ENCODE data around the gene PANK4. TPM values are rescaled to one million over a fixed set of nuclear protein-coding genes. Genes with fewer than 3 reads are reported as not detected.

PANK4 gene
- total RNA-seq, 4 donors from 2014 or later = 43.4 to 82.5 (median 70.5) TPM

GRCh38 chr1:2466270-2466665 is 60.1 kb downstream of the PANK4 start:
- H3K27ac ChIP-seq = no peak overlapping the region
- TF ChIP-seq POLR2A (IDR thresholded peaks at IDR 0.05) (no peak), CTCF (IDR thresholded peaks at IDR 0.05) (no peak)
- no peaks in the 10 kb centered on the region for H3K36me3 ChIP-seq
- no peak overlapping the region for H3K4me3 ChIP-seq
- H3K4me1 ChIP-seq = peaks cover 0 to 13% (median 4%) of the 10 kb centered on the region in 4 donors
- no peak for DNase-seq
- no peaks in the 10 kb centered on the region for H3K9me3 ChIP-seq
- H3K27me3 ChIP-seq = no peaks in the 10 kb centered on the region

GRCh38 chr1:2465371-2466269 is 60.8 kb downstream of the PANK4 start:
- no peaks in the 10 kb centered on the region for H3K9me3 ChIP-seq
- no peak overlapping the region for H3K4me3 ChIP-seq
- H3K27ac ChIP-seq = no peak overlapping the region
- H3K27me3 ChIP-seq = no peaks in the 10 kb centered on the region
- H3K4me1 ChIP-seq = peaks cover 0 to 13% (median 4%) of the 10 kb centered on the region in 4 donors
- no peak for TF ChIP-seq POLR2A (IDR thresholded peaks at IDR 0.05)
- no peak for DNase-seq
- no peaks in the 10 kb centered on the region for H3K36me3 ChIP-seq

GRCh38 chr1:2463396-2463795 is 63.0 kb downstream of the PANK4 start:
- Histone ChIP-seq H3K36me3 (no peaks in the 10 kb centered on the region), H3K9me3 (no peaks in the 10 kb centered on the region), H3K4me3 (no peak overlapping the region), H3K27me3 (no peaks in the 10 kb centered on the region), H3K4me1 (peaks cover 0 to 13% (median 4%) of the 10 kb centered on the region in 4 donors), H3K27ac (no peak overlapping the region)
- DNase-seq = no peak
- TF ChIP-seq POLR2A (IDR thresholded peaks at IDR 0.05) (no peak), CTCF (IDR thresholded peaks at IDR 0.05) (no peak)

- peaks cover 0 to 13% (median 4%) of the 10 kb centered on the region in 4 donors for H3K4me1 ChIP-seq
- no peaks in the 10 kb centered on the region for H3K9me3 ChIP-seq
- no peak overlapping the region for H3K27ac ChIP-seq
- no peak for TF ChIP-seq CTCF (IDR thresholded peaks at IDR 0.05)
- TF ChIP-seq POLR2A (IDR thresholded peaks at IDR 0.05) = no peak
- DNase-seq = no peak
- H3K4me3 ChIP-seq = no peak overlapping the region
- H3K36me3 ChIP-seq = no peaks in the 10 kb centered on the region
- H3K27me3 ChIP-seq = no peaks in the 10 kb centered on the region
Observed at GRCh38 chr1:2462819-2463218, 63.6 kb downstream of the PANK4 start.

- Histone ChIP-seq H3K4me3 (no peak overlapping the region), H3K9me3 (no peaks in the 10 kb centered on the region), H3K27me3 (no peaks in the 10 kb centered on the region), H3K36me3 (no peaks in the 10 kb centered on the region), H3K4me1 (no peaks in the 10 kb centered on the region), H3K27ac (no peak overlapping the region)
- TF ChIP-seq CTCF (IDR thresholded peaks at IDR 0.05) (no peak), POLR2A (IDR thresholded peaks at IDR 0.05) (no peak)
- DNase-seq = no peak
Observed at GRCh38 chr1:2460996-2461751, 65.2 kb downstream of the PANK4 start.

- no peak for DNase-seq
- H3K4me3 ChIP-seq = no peak overlapping the region
- no peaks in the 10 kb centered on the region for H3K9me3 ChIP-seq
- no peak overlapping the region for H3K27ac ChIP-seq
- no peaks in the 10 kb centered on the region for H3K36me3 ChIP-seq
- TF ChIP-seq POLR2A (IDR thresholded peaks at IDR 0.05) (no peak), CTCF (IDR thresholded peaks at IDR 0.05) (no peak)
- H3K4me1 ChIP-seq = no peaks in the 10 kb centered on the region
- no peaks in the 10 kb centered on the region for H3K27me3 ChIP-seq
Observed at GRCh38 chr1:2460203-2460602, 66.2 kb downstream of the PANK4 start.

Data from Peyer's patch (tissue), 4 donors.